Activated CD4-positive, alpha-beta memory T cell treated with anti-CD3 and anti-CD28 coated beads for 36 hours (primary cell): ENCODE measurements around the gene SLC25A21. TPM values are rescaled to one million over a fixed set of nuclear protein-coding genes. Genes with fewer than 3 reads are reported as not detected.

ENCODE experiments used
- CTCF ChIA-PET: fragments of 350-600 bp; sonication (Branson Sonifier 250); formaldehyde crosslinking; loops from one replicate; lab custom pipeline; 2021; ENCODE audit warnings: antibody characterized with exemption, inconsistent platforms; lab: Charles Lee
- POLR2A ChIA-PET: fragments of 350-600 bp; sonication (Branson Sonifier 250); formaldehyde crosslinking; loops from one replicate; lab custom pipeline; 2021; ENCODE audit warnings: antibody characterized with exemption; lab: Charles Lee
- DNase-seq: peaks from one replicate; pipeline ENCODE4 v3.0.0-alpha.2; 2020
- H3K27ac Mint-ChIP-seq: one replicate; pipeline ENCODE4 v1.8.0; 2021; ENCODE audit warnings: mixed read lengths
- H3K27me3 Mint-ChIP-seq: one replicate; pipeline ENCODE4 v1.8.0; 2021; ENCODE audit warnings: mixed read lengths
- H3K36me3 Mint-ChIP-seq: one replicate; pipeline ENCODE4 v1.8.0; 2021; ENCODE audit warnings: mixed read lengths
- H3K4me1 Mint-ChIP-seq: one replicate; pipeline ENCODE4 v1.8.0; 2021; ENCODE audit warnings: low read depth, mixed read lengths
- H3K4me3 Mint-ChIP-seq: one replicate; pipeline ENCODE4 v1.8.0; 2021; ENCODE audit warnings: mild to moderate bottlenecking, mixed read lengths
- H3K9me3 Mint-ChIP-seq: one replicate; pipeline ENCODE4 v1.8.0; 2021; ENCODE audit warnings: mixed read lengths
- intact Hi-C: fragments of 100-400 bp; cut with micrococcal nuclease; formaldehyde crosslinking; loops from one replicate; pipeline ENCODE4 v1.15.1; 2023
- total RNA-seq, 2 experiments: library from RNA; stranded (reverse); gene quantifications; one replicate each; pipeline ENCODE4 v1.2.3, GENCODE V29; 2021

The SLC25A21 gene
- total RNA-seq, 2 experiments from 2014 or later: not detected

DNA sequence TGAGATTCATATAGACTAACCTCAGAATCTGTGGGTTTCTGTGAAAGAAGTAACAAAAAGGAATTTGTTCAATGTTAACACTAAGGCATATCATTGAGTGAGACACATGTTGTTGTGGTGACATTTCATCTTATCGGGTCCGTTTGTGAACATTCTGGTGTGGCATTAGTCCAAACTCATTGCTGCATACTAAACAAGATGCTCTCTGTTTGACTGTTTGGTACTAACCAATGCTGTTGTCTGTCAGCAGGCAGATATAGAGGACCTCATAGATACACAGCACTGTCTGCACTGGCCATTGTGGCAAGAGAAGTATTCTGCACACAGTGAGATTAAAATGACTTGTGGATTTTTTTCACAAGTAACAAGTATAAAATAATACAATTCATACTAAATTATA, 41.2 kb downstream of the SLC25A21 start:
- H3K36me3 Mint-ChIP-seq: no peaks in the 10 kb centered on the region
- no peaks in the 10 kb centered on the region for H3K9me3 Mint-ChIP-seq
- intact Hi-C loops: no loop called here
- no peaks in the 10 kb centered on the region for H3K27me3 Mint-ChIP-seq
- no peak for DNase-seq
- ChIA-PET CTCF (no interaction called here), POLR2A (no interaction called here)
- H3K4me1 Mint-ChIP-seq: no peaks in the 10 kb centered on the region
- H3K4me3 Mint-ChIP-seq: no peak overlapping the region
- H3K27ac Mint-ChIP-seq: no peak overlapping the region

DNA sequence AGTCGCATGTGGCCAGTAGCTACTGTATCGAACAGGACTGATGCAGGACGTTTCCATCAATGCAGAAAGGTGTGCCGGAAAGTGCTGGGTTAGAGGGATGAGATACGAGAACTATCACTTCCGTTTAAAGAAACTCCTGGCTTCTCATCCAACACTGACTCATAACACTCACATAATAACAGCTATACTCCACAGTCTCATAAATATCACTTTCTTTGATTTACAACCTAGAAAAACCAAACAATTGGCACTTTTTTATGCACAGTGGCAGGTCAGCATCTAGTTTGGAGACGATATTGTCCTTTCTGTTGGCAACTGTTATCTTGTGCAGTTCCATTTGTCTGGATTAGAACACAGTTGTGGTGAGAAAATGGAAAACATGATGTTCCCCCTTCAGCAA, 43.4 kb downstream of the SLC25A21 start:
- POLR2A ChIA-PET: no interaction called here
- Mint-ChIP-seq H3K27ac (no peak overlapping the region), H3K27me3 (no peaks in the 10 kb centered on the region), H3K4me1 (no peaks in the 10 kb centered on the region), H3K36me3 (no peaks in the 10 kb centered on the region), H3K4me3 (no peak overlapping the region), H3K9me3 (no peaks in the 10 kb centered on the region)
- CTCF ChIA-PET: no interaction called here
- no peak for DNase-seq
- intact Hi-C loops: no loop called here

DNA sequence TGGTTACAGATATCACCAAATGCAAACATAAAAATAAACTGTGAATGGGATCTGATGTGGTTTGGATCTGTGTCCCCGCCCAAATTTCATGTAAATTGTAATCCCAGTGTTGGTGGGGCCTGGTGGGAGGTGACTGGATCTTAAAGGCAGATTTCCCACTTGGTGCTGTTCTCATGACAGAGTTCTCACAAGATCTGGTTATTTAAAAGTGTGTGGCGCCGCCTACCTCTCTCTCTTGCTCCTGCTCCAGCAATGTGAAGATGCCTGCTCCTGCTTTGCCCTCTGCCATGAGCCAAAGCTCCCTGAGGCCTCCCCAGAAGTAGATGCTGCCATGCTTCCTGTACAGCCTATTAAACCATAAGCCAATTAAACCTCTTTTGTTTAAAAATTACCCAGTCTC, 47.8 kb downstream of the SLC25A21 start:
- intact Hi-C loops: no loop called here
- DNase-seq: no peak
- H3K9me3 Mint-ChIP-seq: no peaks in the 10 kb centered on the region
- H3K36me3 Mint-ChIP-seq: no peaks in the 10 kb centered on the region
- H3K4me3 Mint-ChIP-seq: no peak overlapping the region
- no peak overlapping the region for H3K27ac Mint-ChIP-seq
- no peaks in the 10 kb centered on the region for H3K4me1 Mint-ChIP-seq
- POLR2A ChIA-PET: no interaction called here
- H3K27me3 Mint-ChIP-seq: no peaks in the 10 kb centered on the region
- CTCF ChIA-PET: no interaction called here

DNA sequence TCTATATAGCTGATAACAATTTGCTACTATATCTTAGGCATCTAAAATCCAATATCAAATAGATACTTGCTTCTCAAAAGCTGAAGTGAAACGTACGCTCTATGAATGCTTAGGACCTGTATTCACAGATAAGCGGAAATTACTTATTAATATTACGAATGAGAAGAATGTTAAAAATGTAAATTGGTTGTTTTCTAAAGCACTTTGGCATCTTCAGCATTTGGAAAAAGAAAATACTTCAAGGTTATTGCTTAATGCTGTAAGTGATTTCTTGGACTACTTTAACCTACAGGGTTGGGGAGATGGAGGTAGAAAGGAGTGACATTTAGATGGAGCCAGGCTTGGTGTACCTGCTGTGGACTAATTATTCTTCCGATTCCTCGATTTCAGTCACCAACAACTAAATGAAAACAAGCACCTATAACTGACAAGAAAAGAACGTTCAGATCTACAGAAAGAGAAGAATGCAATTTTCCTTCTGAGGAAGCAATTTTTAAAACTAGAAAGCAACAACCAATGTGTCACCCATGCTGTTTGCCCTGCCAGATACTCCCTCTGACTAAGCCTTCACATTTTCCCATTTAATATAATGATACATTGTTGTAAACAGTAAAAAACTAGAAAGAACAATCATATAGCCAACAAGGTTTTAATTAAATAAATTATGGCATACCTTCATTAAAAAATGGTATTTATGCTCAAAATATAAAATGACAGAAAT, 49.3 kb downstream of the SLC25A21 start:
- Mint-ChIP-seq H3K4me1 (no peaks in the 10 kb centered on the region), H3K27ac (no peak overlapping the region), H3K9me3 (peaks cover 2% of the 10 kb centered on the region), H3K36me3 (no peaks in the 10 kb centered on the region), H3K27me3 (no peaks in the 10 kb centered on the region), H3K4me3 (no peak overlapping the region)
- ChIA-PET CTCF (no interaction called here), POLR2A (no interaction called here)
- intact Hi-C loops: no loop called here
- DNase-seq: no peak

DNA sequence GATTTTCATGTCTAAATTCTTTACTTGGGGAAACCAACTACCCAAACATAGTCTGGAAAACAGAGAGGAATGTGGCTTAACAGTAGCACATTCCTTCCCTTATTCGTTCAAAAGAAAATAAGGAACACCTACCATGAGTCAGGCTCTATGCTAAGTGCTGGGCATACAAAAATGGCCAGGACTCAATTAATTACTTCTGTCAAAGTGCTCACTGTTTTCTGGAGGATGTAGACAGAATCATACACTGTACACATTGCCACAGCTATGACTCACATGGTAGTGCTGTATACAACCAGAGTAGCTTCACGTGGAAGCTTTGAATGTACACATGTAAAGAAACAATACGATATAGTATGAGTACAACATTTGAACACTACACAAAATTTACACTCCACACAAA, 50.1 kb downstream of the SLC25A21 start:
- Mint-ChIP-seq H3K4me3 (no peak overlapping the region), H3K36me3 (no peaks in the 10 kb centered on the region), H3K27ac (no peak overlapping the region), H3K4me1 (no peaks in the 10 kb centered on the region), H3K27me3 (no peaks in the 10 kb centered on the region), H3K9me3 (peaks cover 5% of the 10 kb centered on the region)
- ChIA-PET CTCF (no interaction called here), POLR2A (no interaction called here)
- intact Hi-C loops: no loop called here
- DNase-seq: no peak

DNA sequence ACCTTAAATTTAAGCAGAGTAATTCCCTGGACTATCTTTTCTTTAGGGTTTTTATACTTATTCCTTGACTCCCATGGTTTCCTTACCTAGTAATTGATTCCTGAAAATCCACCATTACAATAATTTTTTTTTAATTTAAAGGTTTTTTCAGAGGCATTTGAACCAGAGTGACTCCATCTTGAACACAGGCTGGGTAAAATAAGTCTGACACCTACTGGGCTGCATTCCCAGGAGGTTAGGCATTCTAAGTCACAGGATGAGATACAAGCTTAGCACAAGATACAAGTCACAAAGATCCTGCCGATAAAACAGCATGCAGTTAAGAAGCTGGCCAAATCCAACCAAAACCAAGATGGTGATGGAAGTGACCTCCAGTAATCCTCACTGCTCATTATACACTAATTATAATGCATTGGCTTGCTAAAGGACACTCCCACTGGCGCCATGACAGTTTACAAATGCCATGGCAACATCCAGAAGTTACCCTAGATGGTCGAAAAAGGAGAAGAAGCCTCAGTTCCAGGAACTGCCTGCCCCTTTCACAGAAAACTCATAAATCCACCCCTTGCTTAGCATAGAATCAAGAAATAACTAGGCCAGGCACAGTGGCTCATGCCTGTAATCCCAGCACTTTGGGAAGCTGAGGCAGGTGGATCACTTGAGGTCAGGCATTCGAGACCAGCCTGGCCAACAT, 53.6 kb downstream of the SLC25A21 start:
- CTCF ChIA-PET: no interaction called here
- H3K9me3 Mint-ChIP-seq: peaks cover 7% of the 10 kb centered on the region
- H3K27me3 Mint-ChIP-seq: no peaks in the 10 kb centered on the region
- no peak overlapping the region for H3K27ac Mint-ChIP-seq
- no peaks in the 10 kb centered on the region for H3K4me1 Mint-ChIP-seq
- no peak for DNase-seq
- H3K4me3 Mint-ChIP-seq: no peak overlapping the region
- intact Hi-C loops: no loop called here
- POLR2A ChIA-PET: no interaction called here
- H3K36me3 Mint-ChIP-seq: no peaks in the 10 kb centered on the region

DNA sequence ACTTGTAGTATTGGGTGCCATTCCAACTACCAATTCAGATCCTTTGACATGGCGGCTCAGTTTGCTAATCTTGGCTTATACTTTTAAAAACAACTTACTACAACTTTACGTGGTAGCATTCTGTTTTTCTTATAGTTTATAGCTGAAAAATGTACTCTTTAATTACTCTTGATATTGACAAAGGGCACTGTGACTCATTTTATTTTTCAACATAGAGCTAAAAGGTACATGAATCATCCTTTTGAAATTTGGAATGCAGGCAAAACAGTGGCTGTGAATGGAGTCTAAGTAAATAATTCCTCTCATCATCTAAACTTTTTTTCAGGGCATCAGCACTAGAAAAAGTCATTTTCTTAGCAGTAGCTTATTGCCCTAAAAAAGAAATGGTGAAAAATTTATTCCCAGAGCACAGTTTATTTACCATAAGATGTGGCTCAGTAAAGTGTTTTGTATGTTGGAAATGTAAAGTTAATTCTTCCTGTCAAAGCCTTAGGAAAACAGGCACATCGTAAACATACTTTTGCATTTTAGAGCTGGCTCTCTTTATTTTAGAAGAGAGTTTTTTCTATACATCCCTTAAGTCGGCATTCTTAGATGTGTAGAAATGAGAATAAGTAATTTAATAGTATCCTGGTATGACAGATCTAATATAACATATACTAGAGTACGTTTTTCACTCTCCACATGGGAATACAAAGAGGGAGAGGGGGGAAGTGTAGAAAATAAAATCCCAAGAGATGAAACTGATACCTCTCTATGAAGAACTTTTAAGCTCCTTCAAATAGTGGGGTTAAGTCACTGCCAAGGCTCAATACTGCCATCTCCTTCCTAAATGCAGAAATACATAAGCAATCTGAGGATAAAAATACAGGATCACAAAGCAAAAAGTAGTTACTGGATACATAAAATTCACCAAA, 55.2 kb downstream of the SLC25A21 start:
- no peaks in the 10 kb centered on the region for H3K27me3 Mint-ChIP-seq
- POLR2A ChIA-PET: no interaction called here
- H3K36me3 Mint-ChIP-seq: no peaks in the 10 kb centered on the region
- CTCF ChIA-PET: interaction anchor here (0.6 kb wide), 1 partner anchor 34 kb away, joined by 3 read pairs; no protein-coding TSS in a partner anchor
- H3K4me3 Mint-ChIP-seq: no peak overlapping the region
- H3K4me1 Mint-ChIP-seq: no peaks in the 10 kb centered on the region
- no peak for DNase-seq
- intact Hi-C loops: no loop called here
- peaks cover 7% of the 10 kb centered on the region for H3K9me3 Mint-ChIP-seq
- no peak overlapping the region for H3K27ac Mint-ChIP-seq

DNA sequence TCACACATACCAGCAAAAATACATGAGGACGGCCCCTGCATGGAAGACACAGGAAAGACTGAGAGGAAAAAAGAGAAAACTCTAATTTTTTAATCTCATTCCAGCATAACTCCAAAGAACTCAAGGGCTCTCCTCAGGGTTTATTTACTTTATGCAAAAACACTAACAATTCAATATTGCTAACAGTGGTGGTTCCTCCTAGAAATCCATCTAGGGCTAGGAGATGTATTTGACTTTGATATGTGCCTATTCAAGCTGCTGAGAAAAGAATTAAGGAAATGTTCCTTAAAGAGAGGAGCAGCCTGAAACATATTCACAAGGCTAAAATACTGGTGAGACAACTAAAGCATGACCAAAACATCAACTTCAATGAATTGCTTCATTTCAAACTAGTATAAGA, 57.0 kb downstream of the SLC25A21 start:
- Mint-ChIP-seq H3K27ac (no peak overlapping the region), H3K4me3 (no peak overlapping the region), H3K4me1 (no peaks in the 10 kb centered on the region), H3K27me3 (no peaks in the 10 kb centered on the region), H3K36me3 (no peaks in the 10 kb centered on the region), H3K9me3 (peaks cover 7% of the 10 kb centered on the region)
- no peak for DNase-seq
- ChIA-PET POLR2A (no interaction called here), CTCF (no interaction called here)
- intact Hi-C loops: no loop called here

DNA sequence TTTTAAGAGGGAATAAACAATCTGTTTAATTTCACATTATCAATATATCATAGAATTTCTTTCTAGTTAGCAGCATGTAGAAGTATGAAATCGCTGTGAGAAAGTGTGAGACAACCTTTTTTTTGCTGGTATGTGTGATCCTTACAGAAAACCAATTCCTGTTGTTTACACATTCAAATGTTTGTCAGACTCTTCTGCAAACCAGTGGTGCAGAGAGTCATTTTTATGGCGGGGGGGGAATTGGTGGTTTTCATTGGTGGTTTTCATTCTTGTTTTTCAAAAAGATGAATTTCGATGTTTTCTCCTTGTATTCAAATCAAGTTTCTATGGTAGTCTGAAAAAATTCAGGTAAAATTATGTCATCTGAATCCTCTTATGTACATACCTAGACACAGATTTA, 57.8 kb downstream of the SLC25A21 start:
- H3K4me3 Mint-ChIP-seq: no peak overlapping the region
- H3K36me3 Mint-ChIP-seq: no peaks in the 10 kb centered on the region
- POLR2A ChIA-PET: no interaction called here
- no peak for DNase-seq
- H3K27me3 Mint-ChIP-seq: no peaks in the 10 kb centered on the region
- no peaks in the 10 kb centered on the region for H3K4me1 Mint-ChIP-seq
- H3K27ac Mint-ChIP-seq: no peak overlapping the region
- peaks cover 7% of the 10 kb centered on the region for H3K9me3 Mint-ChIP-seq
- intact Hi-C loops: no loop called here
- CTCF ChIA-PET: no interaction called here

DNA sequence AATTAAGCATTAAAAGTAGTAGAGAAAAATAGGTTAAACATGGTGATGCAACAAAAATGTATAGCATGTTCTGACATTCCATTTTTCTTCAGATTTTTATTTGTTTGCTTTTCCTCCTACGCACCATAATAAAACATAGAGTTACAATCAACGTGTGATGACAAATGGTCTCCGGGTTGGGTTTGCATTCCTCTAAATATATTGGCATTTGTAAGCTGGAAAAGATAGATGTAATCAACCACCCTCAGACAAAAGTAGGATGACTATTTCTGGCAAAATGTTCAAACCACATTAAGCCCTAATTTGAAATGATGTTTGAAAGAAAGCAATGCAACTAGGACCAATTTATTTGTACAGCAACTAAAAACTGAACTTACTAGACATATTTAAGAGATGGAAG, 58.4 kb downstream of the SLC25A21 start:
- H3K27me3 Mint-ChIP-seq: no peaks in the 10 kb centered on the region
- peaks cover 9% of the 10 kb centered on the region for H3K9me3 Mint-ChIP-seq
- no peaks in the 10 kb centered on the region for H3K36me3 Mint-ChIP-seq
- no peak overlapping the region for H3K27ac Mint-ChIP-seq
- no peak for DNase-seq
- ChIA-PET POLR2A (no interaction called here), CTCF (no interaction called here)
- H3K4me1 Mint-ChIP-seq: no peaks in the 10 kb centered on the region
- no peak overlapping the region for H3K4me3 Mint-ChIP-seq
- intact Hi-C loops: no loop called here

DNA sequence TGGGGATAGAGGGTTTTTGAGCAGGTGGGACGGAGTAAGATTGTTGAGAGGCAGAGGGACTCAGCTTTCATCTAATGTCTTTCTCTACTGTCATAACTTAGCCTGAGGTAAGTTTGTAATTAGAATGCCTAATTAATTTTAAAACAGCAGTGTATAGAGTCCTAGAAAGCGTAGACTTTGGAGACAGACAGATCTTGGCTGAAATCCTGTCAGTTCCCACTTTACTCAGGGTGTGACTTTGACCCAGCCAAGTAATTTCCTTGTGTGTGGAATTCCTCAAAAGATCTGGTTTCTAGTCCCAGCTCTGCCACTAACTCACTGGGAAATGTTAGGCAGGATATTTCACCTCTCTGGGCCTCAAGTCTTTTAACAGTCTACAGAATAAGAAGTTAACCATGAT, 74.3 kb downstream of the SLC25A21 start:
- no peak for DNase-seq
- ChIA-PET POLR2A (no interaction called here), CTCF (no interaction called here)
- Mint-ChIP-seq H3K27ac (no peak overlapping the region), H3K4me3 (no peak overlapping the region), H3K4me1 (no peaks in the 10 kb centered on the region), H3K36me3 (no peaks in the 10 kb centered on the region), H3K9me3 (peaks cover 5% of the 10 kb centered on the region), H3K27me3 (no peaks in the 10 kb centered on the region)
- intact Hi-C loops: no loop called here

DNA sequence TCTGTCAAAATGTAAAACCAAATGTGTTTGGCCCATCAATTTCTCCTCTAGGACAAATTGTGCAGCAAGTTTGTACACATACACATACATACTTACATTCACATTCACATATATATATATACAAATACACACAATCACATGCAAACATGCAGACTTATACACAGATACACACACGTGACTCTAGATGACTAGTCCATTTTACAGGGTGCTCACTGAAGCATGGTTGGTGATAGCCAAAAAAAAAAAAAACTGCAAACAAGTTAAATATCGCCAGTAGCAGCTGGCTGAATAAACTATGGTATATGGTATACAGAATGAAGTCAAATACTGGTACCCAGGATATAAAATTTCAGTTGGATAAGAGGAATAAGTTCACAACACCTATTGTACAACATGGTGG, 77.9 kb downstream of the SLC25A21 start:
- intact Hi-C loops: no loop called here
- Mint-ChIP-seq H3K36me3 (no peaks in the 10 kb centered on the region), H3K27ac (no peak overlapping the region), H3K9me3 (peaks cover 4% of the 10 kb centered on the region), H3K4me3 (no peak overlapping the region), H3K27me3 (no peaks in the 10 kb centered on the region), H3K4me1 (no peaks in the 10 kb centered on the region)
- ChIA-PET POLR2A (no interaction called here), CTCF (no interaction called here)
- no peak for DNase-seq
